CD1c-positive myeloid dendritic cell (primary cell): ENCODE data around the gene CNGB1.
"Not testable (repeated sequence)": the region's sequence is repeated elsewhere in the genome, so short reads cannot be mapped to it uniquely, and the experiment has no call there.

ENCODE experiments used
- DNase-seq: peaks from one replicate; pipeline ENCODE4 v3.0.0-alpha.2; 2016; ENCODE audit errors: extremely low spot score

Gene CNGB1

DNA sequence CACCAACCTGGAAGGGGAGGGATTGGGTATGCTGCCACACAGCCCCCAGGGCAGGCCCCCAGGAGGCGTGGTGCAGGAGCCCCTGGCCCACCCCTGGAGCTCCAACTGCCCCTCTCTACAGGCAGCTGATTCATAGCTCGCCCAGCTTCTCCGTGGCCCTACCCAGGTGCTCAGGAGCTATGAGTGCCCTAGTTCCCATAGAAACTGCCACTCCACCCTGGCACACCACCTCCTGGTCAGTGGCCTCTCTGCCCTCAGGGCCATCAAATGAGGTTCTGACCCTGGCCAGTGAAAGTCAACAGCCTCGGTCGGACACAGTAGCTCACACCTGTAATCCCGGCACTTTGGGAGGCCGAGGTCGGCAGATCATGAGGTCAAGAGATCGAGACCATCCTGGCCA lies 18.0 kb downstream of the CNGB1 start:
- DNase-seq, result no peak

DNA sequence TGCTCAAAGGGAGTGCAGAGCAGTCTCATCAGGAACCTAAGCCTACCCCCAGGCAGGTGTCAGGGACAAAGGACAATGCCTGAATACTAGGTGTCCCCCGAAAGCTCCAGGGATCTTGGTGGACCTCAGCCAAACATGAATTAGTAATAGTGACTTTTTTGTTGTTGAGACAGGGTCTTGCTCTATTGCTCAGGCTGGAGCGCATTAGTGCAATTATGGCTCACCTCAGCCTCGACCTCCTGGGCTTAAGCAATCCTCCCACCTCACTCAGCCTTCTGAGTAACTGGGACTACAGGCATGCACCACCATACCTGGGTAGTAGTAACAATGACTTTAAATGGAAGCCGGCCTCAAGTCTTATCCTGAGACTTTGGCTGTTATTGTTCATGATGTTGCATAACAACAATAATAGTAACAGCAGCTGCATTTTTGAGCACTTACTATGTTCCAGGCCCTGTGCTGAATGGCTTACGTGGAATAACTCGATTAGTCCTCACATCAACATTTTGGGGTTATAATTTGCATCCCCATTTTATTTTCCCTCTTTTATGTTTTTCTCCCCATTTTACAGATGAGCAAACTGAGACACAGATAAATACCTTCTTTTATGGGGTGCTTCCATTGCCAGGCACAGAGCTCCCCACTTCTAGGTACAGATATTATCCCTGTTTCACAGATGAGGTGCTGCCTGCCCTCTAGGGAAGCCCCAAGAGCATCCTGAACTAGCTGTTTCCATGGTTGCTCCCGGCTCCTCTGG lies 19.5 kb downstream of the CNGB1 start:
- no peak for DNase-seq

DNA sequence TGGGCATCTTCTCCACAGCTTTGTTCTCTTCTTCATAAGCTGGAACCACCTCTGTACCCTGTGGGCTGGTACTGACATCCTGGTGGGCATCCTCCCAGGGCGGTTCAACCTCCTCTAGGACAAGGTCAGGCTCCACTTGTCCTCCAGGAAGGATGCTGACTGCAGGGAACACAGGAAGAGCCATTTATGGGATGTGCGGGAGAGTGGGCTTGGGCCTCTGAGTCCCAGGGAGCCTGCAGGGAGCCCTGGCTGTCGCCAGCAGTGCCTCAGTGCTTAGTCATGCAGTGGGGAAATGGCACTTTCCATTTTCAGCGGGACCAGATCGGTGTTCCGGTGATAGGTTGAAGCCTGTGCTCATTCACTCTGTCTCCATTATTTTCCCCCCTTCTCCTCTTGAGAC lies 20.5 kb downstream of the CNGB1 start:
- DNase-seq, result no peak

DNA sequence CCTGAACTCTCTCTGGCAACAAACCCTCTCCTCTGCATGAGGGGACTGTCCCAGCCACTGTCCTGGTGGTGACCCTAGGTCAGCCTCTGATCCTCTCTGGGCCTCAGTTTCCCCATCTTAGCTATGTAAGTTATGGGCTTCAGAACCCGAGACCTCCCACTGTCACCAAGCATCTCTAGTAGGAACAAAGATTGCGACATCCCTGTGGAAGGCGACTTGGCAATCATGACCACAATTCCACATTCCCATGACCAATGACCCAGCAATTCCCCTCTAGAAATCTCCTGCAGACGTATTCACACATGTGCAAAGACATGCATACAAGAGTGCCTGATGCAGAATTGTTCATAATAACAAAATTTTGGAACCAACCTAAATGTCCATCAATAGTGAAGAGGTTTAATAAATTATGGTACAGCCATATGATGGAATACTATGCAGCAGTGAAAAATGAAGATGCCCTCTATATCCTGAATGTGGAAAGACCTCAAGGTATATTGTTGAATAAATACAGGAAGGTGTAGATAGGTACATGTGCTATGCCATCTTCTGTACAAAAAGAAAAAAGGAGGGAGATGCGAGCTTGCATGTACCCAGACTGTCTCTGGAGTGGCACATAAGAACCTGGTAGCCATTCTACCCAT lies 21.2 kb downstream of the CNGB1 start:
- DNase-seq, result no peak

DNA sequence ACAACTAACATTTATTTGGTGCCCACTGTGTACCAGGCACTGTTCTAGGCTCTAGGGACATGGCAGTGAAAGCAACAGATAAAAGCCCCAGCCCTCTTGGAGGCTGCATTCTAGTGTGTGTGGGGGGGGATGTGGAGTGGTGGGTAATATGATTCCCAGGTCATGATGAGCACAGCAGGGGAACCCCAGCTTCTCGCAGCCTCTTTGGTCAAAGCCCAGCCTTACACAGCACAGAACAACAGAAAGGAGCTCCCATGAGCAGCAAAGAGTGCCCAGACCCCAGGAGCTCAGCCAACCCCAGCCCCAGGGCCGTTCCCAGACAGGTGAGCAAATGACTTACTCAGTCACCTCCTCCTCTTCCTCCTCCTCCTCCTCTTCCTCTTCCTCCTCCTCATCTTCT lies 21.9 kb downstream of the CNGB1 start:
- DNase-seq, result no peak

DNA sequence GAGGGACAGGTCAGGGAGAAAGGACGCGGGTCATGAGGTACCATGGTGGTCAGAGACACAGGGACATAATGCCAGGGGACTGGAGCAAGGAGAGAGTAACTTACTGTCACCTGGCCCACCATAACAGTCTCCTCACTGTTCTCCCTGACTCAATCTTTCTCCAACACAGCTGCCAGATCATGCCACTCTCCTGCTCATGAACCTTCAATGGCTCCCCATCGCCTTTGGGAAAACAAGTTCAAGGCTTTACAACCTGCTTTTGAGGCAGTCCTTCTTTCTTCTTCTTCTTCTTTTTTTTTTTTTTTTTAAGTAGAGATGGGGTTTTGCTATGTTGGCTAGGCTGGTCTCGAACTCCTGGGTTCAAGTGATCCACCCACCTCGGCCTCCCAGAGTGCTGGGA lies 22.9 kb downstream of the CNGB1 start:
- no peak for DNase-seq

DNA sequence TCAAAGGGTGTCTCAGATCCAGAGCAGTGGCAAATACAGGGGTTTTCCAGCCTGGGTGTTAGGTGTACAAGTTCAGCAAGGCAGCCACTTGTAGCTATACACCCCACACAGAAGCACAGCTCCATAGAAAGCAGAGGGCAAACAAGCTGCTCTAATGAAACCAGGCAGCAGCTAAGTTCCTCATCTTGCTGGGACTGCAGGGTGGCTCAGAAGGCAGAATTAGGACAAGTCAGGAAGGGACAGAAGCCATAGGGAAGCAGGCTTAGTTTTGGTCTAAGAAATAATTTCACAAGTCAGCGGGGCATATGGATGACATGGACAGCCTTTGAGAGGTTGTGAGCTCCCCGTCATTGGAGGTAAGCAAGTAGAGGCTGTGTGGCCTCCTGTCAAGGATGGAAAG lies 23.7 kb downstream of the CNGB1 start:
- DNase-seq, result peak; percentile 39

DNA sequence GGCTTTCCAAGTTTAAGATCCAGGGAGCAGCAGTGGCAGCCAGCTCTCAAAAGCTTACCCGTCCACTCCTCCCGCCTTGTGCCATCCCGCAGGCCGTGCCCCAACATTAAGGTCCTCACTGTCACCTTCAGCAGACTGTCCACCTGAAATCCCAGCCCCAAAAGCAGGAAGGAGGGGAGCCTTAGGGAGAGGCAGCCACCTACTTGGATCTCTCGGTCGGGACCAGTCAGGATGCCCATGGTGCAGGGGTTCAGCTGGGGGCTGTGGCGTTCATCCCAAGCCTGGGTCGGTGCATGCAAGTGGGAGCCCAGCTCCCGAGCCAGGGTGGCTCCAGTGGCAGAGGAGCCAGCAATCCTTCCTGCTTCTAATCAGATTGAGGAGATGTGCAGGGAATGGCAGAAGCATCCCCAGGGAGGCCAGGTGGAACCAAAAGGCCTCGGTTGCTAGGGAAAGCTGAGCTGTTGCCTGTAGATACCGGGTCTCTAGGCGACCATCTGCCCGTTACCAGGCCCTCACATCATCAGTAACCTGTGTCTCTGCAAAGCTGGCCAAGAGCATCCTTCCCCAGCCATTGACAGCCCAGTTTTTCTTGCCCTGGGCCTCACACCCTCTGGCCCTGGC lies 24.6 kb downstream of the CNGB1 start:
- no peak for DNase-seq

DNA sequence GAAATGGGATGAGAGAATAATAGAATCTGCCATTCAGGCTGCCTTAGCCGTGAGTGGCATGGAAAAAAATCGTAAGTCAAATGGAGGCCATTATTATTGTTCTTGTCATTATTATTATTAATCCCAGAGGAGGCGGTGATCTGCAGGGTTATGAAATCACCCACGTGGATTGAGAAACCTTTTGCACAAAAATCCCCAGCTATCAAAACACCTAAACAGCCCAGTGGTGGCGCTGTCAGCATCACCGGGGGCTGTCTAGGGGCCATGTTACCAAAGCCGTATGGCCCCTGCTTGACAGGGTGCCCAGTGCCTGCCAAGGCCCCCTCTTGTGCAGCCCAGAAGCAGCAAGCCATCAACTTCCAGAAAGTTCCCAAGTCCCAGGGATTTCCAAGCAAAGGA lies 25.2 kb downstream of the CNGB1 start:
- no peak for DNase-seq

DNA sequence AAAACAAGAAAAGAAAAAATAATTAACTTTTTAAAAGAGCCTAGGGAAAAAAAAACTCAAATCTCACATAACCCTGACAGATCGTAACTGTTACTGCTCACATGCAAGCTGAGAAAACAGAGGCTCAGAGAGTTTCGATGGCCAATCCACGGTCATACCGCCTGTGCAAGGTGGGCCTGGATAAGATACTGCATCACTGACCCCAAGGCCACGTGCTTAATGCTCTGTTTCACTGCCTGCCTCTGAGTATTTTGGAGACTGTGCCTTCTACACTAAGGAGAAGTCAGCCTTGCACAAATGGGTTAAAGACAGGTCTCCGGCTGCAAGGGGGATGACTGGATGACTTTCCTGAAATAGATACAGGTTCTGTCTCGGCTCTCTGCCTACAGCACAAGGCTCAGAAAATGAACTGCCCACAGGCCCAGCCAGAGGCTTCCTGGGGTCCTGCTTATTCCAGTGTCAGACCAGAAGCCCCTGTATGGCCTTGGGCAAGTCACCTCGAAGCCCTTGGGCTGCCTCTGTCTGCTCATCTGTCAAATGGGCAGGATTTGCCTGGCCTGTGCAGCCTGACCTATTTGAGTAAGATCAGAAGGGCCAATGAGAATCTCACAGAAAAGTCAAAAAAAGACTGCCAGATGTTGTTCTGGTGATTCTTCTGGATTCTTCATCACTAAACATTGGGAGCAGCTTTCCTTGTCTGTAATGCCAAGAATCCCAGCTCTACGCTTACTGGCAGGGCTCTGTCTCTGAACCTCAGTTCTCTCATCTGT lies 25.8 kb downstream of the CNGB1 start:
- no peak for DNase-seq

DNA sequence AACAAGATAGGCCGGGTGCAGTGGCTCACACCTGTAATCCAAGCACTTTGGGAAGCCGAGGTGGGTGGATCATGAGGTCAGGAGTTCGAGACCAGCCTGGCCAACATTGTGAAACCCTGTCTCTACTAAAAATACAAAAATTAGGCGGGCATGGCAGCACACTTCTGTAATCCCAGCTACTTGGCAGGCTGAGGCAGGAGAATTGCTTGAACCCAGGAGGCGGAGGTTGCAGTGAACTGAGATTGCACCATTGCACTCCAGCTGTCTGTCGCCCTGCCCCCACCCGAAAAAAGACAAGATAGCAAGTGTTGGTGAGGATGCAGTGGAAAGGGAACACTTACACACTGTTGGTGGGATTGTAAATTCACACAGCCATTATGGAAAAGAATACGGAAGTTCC lies 27.5 kb downstream of the CNGB1 start:
- DNase-seq, result peak; percentile 19

DNA sequence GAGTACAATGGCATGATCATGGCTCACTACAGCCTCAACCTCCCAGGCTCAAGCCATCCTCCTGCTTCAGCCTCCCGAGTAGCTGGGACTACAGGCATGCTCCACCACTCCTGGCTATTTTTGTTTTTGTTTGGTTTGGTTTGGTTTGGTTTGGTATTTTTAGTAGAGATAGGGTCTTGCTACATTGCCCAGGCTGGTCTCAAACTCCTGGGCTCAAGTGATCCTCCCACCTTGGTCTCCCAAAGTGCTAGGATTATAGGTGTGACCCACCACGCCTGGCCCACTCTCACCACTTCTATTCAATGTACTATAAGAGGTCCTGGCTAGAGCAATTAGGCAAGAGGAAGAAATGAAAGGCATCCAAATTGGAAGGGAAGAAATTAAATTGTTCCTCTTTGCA lies 29.0 kb downstream of the CNGB1 start:
- DNase-seq, result not testable (repeated sequence)

DNA sequence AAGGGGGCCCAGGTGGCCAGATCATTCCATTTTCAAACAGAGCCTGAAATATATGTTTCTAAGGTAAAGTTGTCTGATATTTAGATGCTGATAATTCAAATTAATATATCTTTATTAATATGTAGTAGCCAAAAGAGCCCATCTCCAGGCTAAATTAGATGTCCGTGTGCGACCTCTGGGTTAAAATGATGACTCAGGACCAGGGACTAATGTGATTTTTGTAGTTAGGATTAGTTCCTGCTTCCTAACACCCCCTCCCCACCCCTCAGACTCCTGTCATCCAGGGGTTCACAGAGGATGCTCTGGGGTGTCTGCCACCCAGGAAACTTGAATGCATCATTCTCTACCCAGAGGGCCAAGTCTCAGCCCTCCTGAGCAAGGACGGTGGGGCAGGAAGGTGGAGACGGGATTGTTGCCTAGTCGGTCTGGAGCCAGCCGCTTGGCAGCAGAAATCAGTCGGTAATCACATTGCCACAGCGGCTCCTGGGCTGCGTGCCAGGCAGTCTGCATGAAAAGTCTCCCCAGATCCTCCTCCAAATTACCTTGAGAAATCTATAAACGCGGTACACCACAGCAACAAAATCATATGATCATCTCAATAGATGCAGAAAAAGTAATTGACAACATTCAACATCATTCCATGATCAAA lies 29.8 kb downstream of the CNGB1 start:
- DNase-seq, result no peak

DNA sequence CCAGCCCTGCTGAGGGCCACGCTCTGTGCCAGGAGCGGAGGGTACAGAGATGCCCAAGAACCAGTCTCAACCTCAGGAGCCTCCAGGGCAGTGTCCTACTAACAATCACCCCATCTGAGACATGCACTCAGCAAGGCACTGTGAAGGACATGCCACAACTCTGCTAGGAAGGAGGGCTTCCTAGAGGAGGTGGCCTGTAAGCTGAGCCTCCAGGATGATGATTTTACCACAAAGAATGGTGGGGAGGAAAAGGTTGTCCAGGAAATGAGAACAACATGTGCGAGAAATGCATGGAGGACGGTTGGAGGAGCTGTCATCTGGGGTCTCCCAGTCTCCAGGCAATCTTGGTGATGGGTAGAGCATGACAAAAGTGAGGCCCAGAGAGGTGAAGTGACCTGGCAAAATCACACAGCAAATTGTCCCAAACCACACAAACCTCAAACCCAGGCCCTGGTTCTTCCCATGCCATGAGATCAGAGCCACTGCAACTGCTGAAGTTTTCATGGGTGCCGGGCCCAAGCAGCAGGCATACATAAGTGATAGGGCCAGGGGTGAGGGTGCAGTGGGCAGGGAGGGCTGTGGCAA lies 30.5 kb downstream of the CNGB1 start:
- no peak for DNase-seq

DNA sequence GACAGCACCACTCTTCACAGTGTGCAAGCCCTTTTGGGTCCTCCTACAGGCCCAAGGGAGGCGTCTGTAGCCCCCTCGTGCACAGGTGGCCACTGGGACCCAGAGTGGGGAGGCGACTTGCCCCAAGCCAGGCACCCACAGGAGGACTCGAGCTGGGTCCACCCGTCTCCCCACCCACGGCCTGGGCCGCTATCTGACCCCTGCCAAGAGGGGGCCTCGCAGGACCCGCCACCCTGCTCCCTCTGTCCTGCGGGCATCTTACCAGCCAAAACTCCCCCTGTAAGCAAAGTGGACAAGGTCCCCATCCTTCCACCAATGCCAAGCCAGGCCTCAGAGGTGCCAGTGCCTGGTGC lies 31.1 kb downstream of the CNGB1 start:
- DNase-seq, result no peak

DNA sequence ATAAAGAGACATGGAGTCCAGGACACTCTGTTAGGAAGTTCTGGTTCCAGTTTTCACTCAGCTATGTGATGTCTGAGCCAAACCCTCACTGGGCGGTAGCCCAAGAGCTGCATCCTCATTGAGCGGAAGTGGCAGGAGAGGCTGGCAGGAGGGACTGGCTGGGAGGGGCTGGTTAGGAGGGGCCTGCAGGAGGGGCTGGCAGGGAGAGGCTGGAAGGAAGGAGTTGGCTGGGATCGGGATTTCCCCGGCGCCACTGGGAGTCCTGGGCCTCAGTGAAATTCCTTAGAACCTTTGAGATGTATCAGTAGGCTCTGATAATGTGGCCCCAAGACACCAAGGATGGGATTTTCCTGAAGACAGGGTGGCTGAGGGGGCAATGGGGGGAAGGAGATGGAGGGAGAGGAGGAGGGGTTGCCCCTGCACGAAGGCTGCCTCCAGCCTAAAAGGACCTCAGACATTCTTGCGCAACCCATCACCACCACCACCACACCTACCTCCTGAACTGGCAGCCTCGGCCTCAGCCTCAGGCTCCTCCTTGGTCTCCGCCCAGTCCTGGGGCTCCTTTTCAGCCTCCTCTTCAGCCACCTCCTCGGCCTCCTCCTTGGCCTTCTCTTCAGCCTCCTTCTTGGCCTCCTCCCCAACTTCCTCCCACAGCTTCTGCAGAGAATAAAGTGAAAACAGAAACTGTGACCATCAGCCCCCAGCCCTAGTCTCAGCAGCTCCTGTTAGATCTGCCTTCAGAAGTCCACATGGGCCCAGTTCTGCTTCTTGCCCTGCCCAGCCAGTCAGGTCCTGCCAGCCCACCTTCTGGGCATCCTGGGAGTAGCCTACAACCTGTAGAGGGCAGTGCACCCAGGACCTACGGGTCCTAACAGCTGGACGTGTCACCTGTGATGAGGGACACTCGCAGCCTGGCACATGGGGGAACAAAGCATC lies 31.7 kb downstream of the CNGB1 start:
- DNase-seq, result no peak

DNA sequence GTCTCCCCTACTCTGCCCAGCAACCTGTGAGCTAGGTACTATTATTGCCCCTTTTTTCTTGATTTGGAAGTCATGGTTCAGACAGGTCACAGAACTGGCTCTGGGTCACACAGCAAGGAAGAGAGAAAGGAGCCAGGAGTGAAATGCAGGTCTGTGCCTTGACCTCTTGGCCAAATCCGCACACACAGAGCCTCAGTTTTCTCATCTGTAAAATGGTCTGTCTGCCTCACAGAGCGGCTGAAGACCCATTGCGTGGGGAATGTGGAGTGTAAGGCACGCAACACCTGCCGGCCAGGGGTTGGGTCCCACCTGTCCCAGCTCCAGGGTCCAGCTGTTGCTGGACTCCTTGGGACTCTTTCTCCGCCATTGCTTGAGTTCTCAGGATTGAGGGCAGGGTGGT lies 32.4 kb downstream of the CNGB1 start:
- DNase-seq, result no peak

DNA sequence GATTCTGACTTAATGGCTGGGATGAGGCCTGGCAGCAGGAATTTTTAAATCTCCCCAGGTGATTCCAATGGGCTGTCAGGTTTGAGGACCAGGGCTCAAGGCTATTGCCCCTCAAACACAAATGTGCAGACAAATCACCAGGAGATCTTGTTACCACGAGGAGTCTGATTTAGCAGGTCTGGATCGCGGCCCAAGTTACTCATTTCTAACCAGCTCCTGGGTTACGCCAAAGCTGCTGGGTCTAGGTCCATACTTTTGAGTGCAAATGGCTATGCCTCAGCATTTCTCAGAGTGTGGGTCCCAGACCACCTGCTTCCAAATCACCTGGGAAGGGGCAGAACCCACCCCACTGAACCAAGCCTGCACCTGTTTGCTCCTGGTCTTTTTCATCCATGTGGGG lies 33.1 kb downstream of the CNGB1 start:
- DNase-seq, result no peak

DNA sequence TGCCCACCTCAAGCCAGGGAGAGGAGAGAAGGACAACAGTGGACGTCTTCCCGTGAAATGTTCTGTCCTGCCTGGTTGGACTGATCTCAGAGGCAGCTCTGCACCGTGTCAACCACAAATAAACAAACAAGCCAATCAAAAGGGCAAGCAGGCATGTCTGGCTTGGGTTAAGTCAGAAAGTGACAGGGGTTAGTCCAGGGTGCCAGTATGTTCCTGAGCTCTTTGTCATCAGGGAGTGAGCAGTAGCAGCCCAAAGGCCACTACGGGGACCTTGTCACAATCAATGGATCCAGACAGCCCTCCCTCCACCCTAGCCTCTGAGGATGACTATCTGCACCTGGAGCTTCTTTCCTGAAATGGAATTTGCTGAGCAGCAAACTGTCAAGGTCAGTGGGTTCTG lies 35.0 kb downstream of the CNGB1 start:
- DNase-seq, result no peak

DNA sequence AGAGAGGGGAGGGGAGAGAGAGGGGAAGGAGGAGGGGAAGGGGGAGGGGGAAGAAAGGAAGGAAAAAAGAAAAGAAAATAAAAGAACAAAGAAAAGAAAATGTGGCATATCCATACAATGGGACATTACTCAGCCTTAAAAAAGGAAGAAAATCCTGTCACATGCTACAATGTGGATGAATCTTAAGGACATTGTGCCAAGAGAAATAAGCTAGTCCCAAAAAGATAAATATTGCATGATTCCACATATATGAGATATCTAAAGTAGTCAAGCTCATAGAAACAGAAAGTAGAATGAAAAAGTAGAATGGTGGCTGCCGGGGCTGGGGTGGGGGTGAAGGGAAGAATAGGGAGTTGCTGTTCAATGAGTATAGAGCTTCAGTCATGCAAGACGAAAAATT lies 40.4 kb downstream of the CNGB1 start:
- no peak for DNase-seq

DNA sequence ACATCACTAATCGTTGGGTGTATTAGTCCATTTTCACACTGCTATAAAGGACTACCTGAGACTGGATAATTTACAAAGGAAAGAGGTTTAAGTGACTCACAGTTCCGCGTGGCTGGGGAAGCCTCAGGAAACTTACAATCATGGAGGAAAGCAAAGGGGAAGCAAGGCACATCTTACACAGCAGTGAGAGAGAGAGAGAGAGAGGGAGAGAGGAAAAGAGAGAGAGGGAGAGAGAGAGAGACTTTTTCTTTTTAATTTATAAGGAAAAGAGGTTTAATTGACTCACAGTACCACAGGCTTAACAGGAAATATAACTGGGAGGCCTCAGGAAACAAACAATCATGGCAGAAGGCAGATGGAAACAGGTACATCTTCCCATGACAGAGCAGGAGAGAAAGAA lies 41.7 kb downstream of the CNGB1 start:
- DNase-seq, result no peak
